Adrenal gland (tissue), 12 donors: ENCODE results near the gene PRSS16. TPM values are rescaled to one million over a fixed set of nuclear protein-coding genes. Genes with fewer than 3 reads are reported as not detected.
"Not testable (repeated sequence)": the region's sequence is repeated elsewhere in the genome, so short reads cannot be mapped to it uniquely, and the experiment has no call there.

Experiments
- DNase-seq, 7 donors: peaks; one replicate each; pipeline ENCODE4 v3.0.0-alpha.2; 2019 to 2020
- H3K27ac ChIP-seq, 5 donors: fragments of 200-600 bp; sonication (generic) in 4 of 5; 1 replicate in 3 of 5; 2 replicates in 2 of 5; pipeline versions ENCODE4 v1.5.1 to v1.8.0; 2016 to 2020; ENCODE audit warnings: mild to moderate bottlenecking in 1 of 5
- H3K27me3 ChIP-seq: fragments of 200-600 bp; 2 replicates; pipeline ENCODE4 v1.8.0; 2021
- H3K36me3 ChIP-seq, 2 donors: fragments of 200-600 bp; replicated peaks in 1 of 2; 1 replicate in 1 of 2; 2 replicates in 1 of 2; pipeline versions ENCODE4 v1.5.1 to v1.8.0; 2018 to 2022
- H3K4me1 ChIP-seq, 2 donors: fragments of 200-600 bp; replicated peaks in 1 of 2; 1 replicate in 1 of 2; 2 replicates in 1 of 2; pipeline versions ENCODE4 v1.5.1 to v1.8.0; 2018 to 2021
- H3K4me3 ChIP-seq, 4 donors: fragments of 200-600 bp; sonication (generic) in 3 of 4; one replicate each; pipeline ENCODE4 v1.5.1; 2016 to 2018
- H3K9me3 ChIP-seq, 3 donors: fragments of 200-600 bp; sonication (generic) in 1 of 3; replicated peaks in 1 of 3; 1 replicate in 2 of 3; 2 replicates in 1 of 3; pipeline versions ENCODE4 v1.5.1 to v1.8.0; 2016 to 2021
- POLR2A ChIP-seq, 2 donors: fragments of 450-650 bp; IDR thresholded peaks; one replicate each; pipeline ENCODE4 v1.6.1; 2017; ENCODE audit warnings: antibody characterized with exemption in 2 of 2, mild to moderate bottlenecking in 2 of 2, moderate library complexity in 1 of 2
- WGBS, 4 donors: extraction: QIAGEN DNeasy Blood & Tissue Kit in 2 of 4; methylation state at CpG; one replicate each; pipeline versions ENCODE4 v1.1.5 to v1.1.7; 2013 to 2017; 5-methylcytosine and 5-hydroxymethylcytosine counted together
- intact Hi-C, 2 donors: fragments of 100-400 bp; cut with DNase I; formaldehyde crosslinking; loops; one replicate each; pipeline versions ENCODE4 v1.14.1 to v1.15.0; 2022 to 2023
- polyA plus RNA-seq, 3 donors: library from polyadenylated mRNA; stranded (reverse); fragments of 200-250 nt in 2 of 3; fragments of 350-450 nt in 1 of 3; fragmentation: Illumina TruSeq in 1 of 3; extraction: RNeasy Lipid Tissue Mini Kit (QIAGEN cat#74804) in 1 of 3; gene quantifications; one replicate each; pipeline ENCODE4 v1.2.3, GENCODE V29; 2013 to 2014
- total RNA-seq, 9 donors: library from RNA; depleted of rRNA in 4 of 9; stranded (reverse); fragments of >200 nt in 4 of 9; fragments of 120-200 nt in 1 of 9; fragmentation: NEBNext Ultra II Directional in 1 of 9; extraction: Animal tissue kit (Norgen Biotek cat#: 25700) in 1 of 9; gene quantifications; one replicate each; pipeline versions ENCODE4 v1.1.0 to v1.2.4, GENCODE V29; 2013 to 2023
- TF ChIP-seq, protein P1 (sequence below), 6 experiments: fragments of 450-650 bp in 4 of 6; fragments of 200-600 bp in 2 of 6; sonication (generic) in 1 of 6; IDR thresholded peaks; 1 replicate in 5 of 6; 2 replicates in 1 of 6; pipeline versions ENCODE4 v1.5.1 to v1.8.0; 2016 to 2021; ENCODE audit warnings: antibody characterized with exemption in 6 of 6, mild to moderate bottlenecking in 2 of 6, moderate library complexity in 1 of 6
- donor health status: healthy with polysubstance abuse.
- donor health status: Bipolar disorder and iron deficiency.
- donor health status: DM: yes; HTN: yes; CAD: no.
- donor health status: DM: no; HTN: no; CAD: no.
- donor health status: DM: no; HTN: no; CAD: no.
- donor health status: DM: yes; HTN: yes; CAD: no.

Gene PRSS16
- total and polyA plus RNA-seq, 12 donors, result 0.44 to 3.5 (median 1.2) TPM; not detected in 2

GRCh38 chr6:27209196-27209595 lies 38.3 kb upstream of the PRSS16 start:
- DNase-seq, result no peak
- no peaks in the 10 kb centered on the region for H3K4me1 ChIP-seq
- TF ChIP-seq, protein P1, sequence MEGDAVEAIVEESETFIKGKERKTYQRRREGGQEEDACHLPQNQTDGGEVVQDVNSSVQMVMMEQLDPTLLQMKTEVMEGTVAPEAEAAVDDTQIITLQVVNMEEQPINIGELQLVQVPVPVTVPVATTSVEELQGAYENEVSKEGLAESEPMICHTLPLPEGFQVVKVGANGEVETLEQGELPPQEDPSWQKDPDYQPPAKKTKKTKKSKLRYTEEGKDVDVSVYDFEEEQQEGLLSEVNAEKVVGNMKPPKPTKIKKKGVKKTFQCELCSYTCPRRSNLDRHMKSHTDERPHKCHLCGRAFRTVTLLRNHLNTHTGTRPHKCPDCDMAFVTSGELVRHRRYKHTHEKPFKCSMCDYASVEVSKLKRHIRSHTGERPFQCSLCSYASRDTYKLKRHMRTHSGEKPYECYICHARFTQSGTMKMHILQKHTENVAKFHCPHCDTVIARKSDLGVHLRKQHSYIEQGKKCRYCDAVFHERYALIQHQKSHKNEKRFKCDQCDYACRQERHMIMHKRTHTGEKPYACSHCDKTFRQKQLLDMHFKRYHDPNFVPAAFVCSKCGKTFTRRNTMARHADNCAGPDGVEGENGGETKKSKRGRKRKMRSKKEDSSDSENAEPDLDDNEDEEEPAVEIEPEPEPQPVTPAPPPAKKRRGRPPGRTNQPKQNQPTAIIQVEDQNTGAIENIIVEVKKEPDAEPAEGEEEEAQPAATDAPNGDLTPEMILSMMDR (IDR thresholded peaks at IDR 0.05), result no peak
- no peak for TF ChIP-seq POLR2A (IDR thresholded peaks at IDR 0.05)
- WGBS, 4 donors, result 59 to 77% (median 69%) methylated on average over 2 of the region's 2 CpGs
- peaks cover 51% of the 10 kb centered on the region for H3K27me3 ChIP-seq
- no peaks in the 10 kb centered on the region for H3K36me3 ChIP-seq
- no peak overlapping the region for H3K27ac ChIP-seq
- H3K4me3 ChIP-seq, result no peak overlapping the region
- intact Hi-C loops, result no loop called here
- H3K9me3 ChIP-seq, result no peaks in the 10 kb centered on the region

DNA sequence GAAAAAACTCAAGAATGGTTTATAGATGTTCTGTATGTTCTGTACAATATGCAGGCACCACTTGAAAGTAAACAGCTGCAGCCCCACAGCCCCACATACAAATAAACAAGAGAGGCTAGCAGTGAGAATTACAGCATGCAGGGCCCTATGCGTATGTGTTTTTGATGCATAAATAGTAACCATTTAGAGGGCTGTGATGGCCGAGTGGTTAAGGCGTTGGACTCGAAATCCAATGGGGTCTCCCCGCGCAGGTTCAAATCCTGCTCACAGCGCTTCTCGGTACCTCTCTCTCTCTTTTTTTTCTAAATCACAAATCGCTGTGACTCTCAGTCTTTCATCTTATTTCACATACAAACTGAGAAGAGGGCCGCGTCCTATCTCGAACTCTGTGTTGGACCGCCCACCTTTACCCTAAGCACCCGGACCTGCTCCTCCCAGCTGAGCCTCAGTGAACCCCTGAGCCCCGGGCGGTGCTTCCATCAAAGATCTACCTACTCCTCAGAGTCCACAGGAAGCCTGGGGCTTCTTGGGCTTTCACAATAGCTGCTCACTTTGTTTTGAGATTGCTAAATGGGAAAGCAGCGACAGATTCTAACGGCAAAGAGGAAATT lies 37.7 kb upstream of the PRSS16 start:
- 61 to 75% (median 72%) methylated on average over 18 of the region's 18 CpGs for WGBS, 4 donors

GRCh38 chr6:27213091-27213517 lies 34.4 kb upstream of the PRSS16 start:
- H3K4me1 ChIP-seq, intact Hi-C loops, H3K36me3 ChIP-seq, H3K4me3 ChIP-seq, H3K27ac ChIP-seq, H3K9me3 ChIP-seq, DNase-seq: not testable (repeated sequence)
- peaks cover 40% of the 10 kb centered on the region for H3K27me3 ChIP-seq
- 80 to 83% (median 83%) methylated on average over 15 of the region's 15 CpGs for WGBS, 4 donors

More for the DNA sequence above, 37.7 kb upstream of the PRSS16 start:
- Histone ChIP-seq H3K36me3 (no peaks in the 10 kb centered on the region), H3K4me1 (no peaks in the 10 kb centered on the region), H3K4me3 (no peak overlapping the region), H3K9me3 (no peaks in the 10 kb centered on the region), H3K27me3 (peaks cover 57% of the 10 kb centered on the region), H3K27ac (no peak overlapping the region)
- TF ChIP-seq, protein P1 (IDR thresholded peaks at IDR 0.05), result no peak
- TF ChIP-seq POLR2A (IDR thresholded peaks at IDR 0.05), result no peak
- intact Hi-C loops, result no loop called here
- DNase-seq, result no peak

GRCh38 chr6:27213544-27214125 lies 33.9 kb upstream of the PRSS16 start:
- peaks cover 40% of the 10 kb centered on the region for H3K27me3 ChIP-seq
- no peak overlapping the region for H3K27ac ChIP-seq
- intact Hi-C loops, result no loop called here
- no peaks in the 10 kb centered on the region for H3K4me1 ChIP-seq
- H3K36me3 ChIP-seq, result no peaks in the 10 kb centered on the region
- DNase-seq, result no peak
- WGBS, 4 donors, result 37 to 41% (median 38%) methylated on average over 27 to 29 of the region's 29 CpGs
- no peak overlapping the region for H3K4me3 ChIP-seq
- no peaks in the 10 kb centered on the region for H3K9me3 ChIP-seq
- TF ChIP-seq, protein P1 (IDR thresholded peaks at IDR 0.05), result no peak
- TF ChIP-seq POLR2A (IDR thresholded peaks at IDR 0.05), result no peak

- no peaks in the 10 kb centered on the region for H3K4me1 ChIP-seq
- H3K27me3 ChIP-seq, result peaks cover 40% of the 10 kb centered on the region
- TF ChIP-seq, protein P1 (IDR thresholded peaks at IDR 0.05), result no peak
- TF ChIP-seq POLR2A (IDR thresholded peaks at IDR 0.05), result no peak
- no peak overlapping the region for H3K4me3 ChIP-seq
- H3K36me3 ChIP-seq, result no peaks in the 10 kb centered on the region
- DNase-seq, result no peak
- 32 to 41% (median 38%) methylated on average over 19 of the region's 19 CpGs for WGBS, 4 donors
- no peaks in the 10 kb centered on the region for H3K9me3 ChIP-seq
- H3K27ac ChIP-seq, result no peak overlapping the region
- intact Hi-C loops, result no loop called here
Measured at GRCh38 chr6:27214126-27214601, 33.3 kb upstream of the PRSS16 start.
